ENCODE measurements around the gene GPHN. TPM values are rescaled to one million over a fixed set of nuclear protein-coding genes. Genes with fewer than 3 reads are reported as not detected.

The GPHN gene
- total RNA-seq, 1 donor from 2014 or later, result 8.8 TPM

GRCh38 chr14:66939409-66939808 is 431.5 kb downstream of the GPHN start:
- DNase-seq (ENCODE audit: low read depth), result no peak
- no peak for TF ChIP-seq CTCF (conservative IDR thresholded peaks at IDR 0.05; ENCODE audit: low read depth, low read length)
- no peak overlapping the region for H3K4me3 ChIP-seq (ENCODE audit: low read depth, low read length)

DNA sequence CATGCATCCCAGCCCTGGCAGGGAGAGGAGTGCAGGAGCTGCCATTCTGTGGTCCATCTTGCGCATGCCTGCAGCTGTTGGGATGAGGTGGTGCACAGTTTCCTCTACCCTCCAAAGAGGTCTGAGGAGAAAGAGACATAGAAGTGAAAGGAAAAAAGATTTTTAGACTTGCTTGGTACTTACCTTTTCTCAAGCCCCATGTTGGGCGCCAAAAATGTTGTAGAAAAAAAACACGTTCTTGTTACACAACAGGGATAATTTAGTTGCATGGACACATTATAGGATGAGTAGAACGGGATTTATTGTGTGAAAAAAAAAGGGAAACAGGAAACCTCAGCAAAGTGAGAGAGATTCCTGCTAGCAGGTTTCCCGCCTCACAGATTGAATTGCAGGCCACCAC is 436.9 kb downstream of the GPHN start:
- no peak for TF ChIP-seq CTCF (conservative IDR thresholded peaks at IDR 0.05; ENCODE audit: low read depth, low read length)
- H3K4me3 ChIP-seq (ENCODE audit: low read depth, low read length), result no peak overlapping the region
- no peak for DNase-seq (ENCODE audit: low read depth)

GRCh38 chr14:66955159-66955558 is 447.2 kb downstream of the GPHN start:
- TF ChIP-seq CTCF (conservative IDR thresholded peaks at IDR 0.05; ENCODE audit: low read depth, low read length), result no peak
- no peak overlapping the region for H3K4me3 ChIP-seq (ENCODE audit: low read depth, low read length)
- no peak for DNase-seq (ENCODE audit: low read depth)

DNA sequence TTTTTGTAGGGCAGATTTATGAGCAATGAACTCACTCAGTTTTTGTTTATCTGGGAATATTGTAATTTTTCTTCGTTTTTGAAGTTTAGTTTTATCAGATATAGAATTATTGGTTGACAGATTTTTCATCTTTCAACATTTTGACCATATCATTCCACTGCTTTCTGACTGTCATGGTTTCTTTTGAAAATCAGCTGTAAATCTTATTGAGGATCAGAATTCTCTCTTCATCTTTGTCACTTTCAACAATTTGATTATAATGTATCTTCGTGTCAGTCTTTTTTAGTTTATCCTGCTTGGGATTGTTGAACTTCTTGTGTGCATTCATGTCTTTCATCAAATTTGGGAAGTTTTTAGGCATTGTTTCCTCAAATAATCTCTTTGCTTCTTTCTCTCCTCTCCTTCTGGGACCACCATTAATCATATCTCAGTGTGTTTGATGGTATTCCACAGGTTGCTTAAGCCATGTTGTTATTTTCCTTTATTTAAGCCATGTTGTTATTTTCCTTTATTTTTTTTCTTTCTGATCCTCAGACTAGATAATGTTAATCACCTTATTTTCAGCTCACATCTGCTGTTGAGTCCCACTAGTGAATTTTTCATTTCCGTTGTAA is 451.6 kb downstream of the GPHN start:
- no peak overlapping the region for H3K4me3 ChIP-seq (ENCODE audit: low read depth, low read length)
- TF ChIP-seq CTCF (conservative IDR thresholded peaks at IDR 0.05; ENCODE audit: low read depth, low read length), result no peak
- no peak for DNase-seq (ENCODE audit: low read depth)

DNA sequence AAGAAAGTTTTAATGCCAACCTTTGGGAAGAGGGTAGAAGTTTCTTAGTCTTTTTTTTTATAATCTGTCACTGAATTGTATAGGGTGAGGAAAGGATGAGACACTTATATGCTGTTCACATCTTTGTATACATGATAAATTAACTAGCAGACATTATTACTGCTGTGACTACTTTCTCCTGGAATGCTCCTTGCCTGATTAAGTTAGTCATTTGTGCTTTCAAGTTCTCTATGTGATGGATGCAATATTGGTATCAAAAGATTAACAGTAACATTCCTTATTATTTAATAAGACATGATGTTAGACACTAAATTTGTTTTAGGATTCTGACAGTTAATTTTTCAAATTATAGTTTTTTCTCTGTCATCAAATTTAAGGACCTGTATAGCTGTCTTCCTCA is 457.9 kb downstream of the GPHN start:
- TF ChIP-seq CTCF (conservative IDR thresholded peaks at IDR 0.05; ENCODE audit: low read depth, low read length), result no peak
- H3K4me3 ChIP-seq (ENCODE audit: low read depth, low read length), result no peak overlapping the region
- no peak for DNase-seq (ENCODE audit: low read depth)

DNA sequence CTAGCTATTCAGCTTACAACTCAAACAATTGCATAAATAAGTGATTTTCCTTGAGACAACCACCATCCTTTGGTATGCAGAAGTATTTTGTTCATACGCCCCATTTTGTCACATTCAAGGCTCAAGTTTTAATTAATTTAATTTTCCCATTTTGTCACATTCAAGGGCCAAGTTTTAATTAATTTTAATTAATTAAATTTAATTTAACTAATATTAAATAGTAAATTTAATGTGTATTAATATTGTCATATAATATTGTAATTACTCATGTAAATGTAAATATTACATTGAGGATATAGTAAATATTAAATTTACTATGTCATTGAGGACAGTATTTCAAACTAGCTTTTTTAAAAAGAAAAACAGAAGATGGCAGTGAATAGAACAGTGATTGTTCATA is 464.5 kb downstream of the GPHN start:
- DNase-seq (ENCODE audit: low read depth), result no peak
- H3K4me3 ChIP-seq (ENCODE audit: low read depth, low read length), result no peak overlapping the region
- TF ChIP-seq CTCF (conservative IDR thresholded peaks at IDR 0.05; ENCODE audit: low read depth, low read length), result no peak

GRCh38 chr14:66974397-66975025 is 466.6 kb downstream of the GPHN start:
- H3K4me3 ChIP-seq (ENCODE audit: low read depth, low read length), result no peak overlapping the region
- no peak for DNase-seq (ENCODE audit: low read depth)

More at GRCh38 chr14:66974397-66975025, 466.6 kb downstream of the GPHN start:
- TF ChIP-seq CTCF (conservative IDR thresholded peaks at IDR 0.05; ENCODE audit: low read depth, low read length), result no peak

Measured in epithelial cell of proximal tubule (primary cell).